Small intestine (tissue), 7 donors: ENCODE results near the gene CAMTA1. TPM values are rescaled to one million over a fixed set of nuclear protein-coding genes. Genes with fewer than 3 reads are reported as not detected.
A peak's percentile ranks its signal among the peaks of the same experiment; 100 is the strongest.
"Not testable (repeated sequence)": the region's sequence is repeated elsewhere in the genome, so short reads cannot be mapped to it uniquely, and the experiment has no call there.

Experiments used
- DNase-seq, 2 donors: peaks; one replicate each; pipeline versions ENCODE4 v3.0.0 to v3.0.0-alpha.2; 2013
- FAIRE-seq: peaks from 2 replicates; lab custom pipeline; 2012; peaks lifted over from hg19 to GRCh38; lab: Jason Lieb, UNC
- H3K27ac ChIP-seq, 3 donors: one replicate each; pipeline ENCODE4 v1.5.1; 2013; ENCODE audit warnings: low read length in 2 of 3, mild to moderate bottlenecking in 2 of 3, control low read depth in 1 of 3, inconsistent platforms in 1 of 3, low read depth in 1 of 3, moderate library complexity in 1 of 3
- H3K27me3 ChIP-seq, 3 donors: one replicate each; pipeline ENCODE4 v1.6.1; 2013; ENCODE audit warnings: low read length in 3 of 3, inconsistent platforms in 1 of 3; ENCODE audit not compliant: control insufficient read depth in 3 of 3, insufficient read depth in 3 of 3
- H3K36me3 ChIP-seq, 3 donors: one replicate each; pipeline ENCODE4 v1.6.1; 2013; ENCODE audit warnings: low read length in 3 of 3, inconsistent platforms in 1 of 3, low read depth in 1 of 3, mild to moderate bottlenecking in 1 of 3, moderate library complexity in 1 of 3; ENCODE audit not compliant: control insufficient read depth in 3 of 3, insufficient read depth in 2 of 3
- H3K4me1 ChIP-seq, 3 donors: one replicate each; pipeline ENCODE4 v1.6.1; 2013; ENCODE audit warnings: low read length in 2 of 3, inconsistent platforms in 1 of 3, low read depth in 1 of 3, mild to moderate bottlenecking in 1 of 3, moderate library complexity in 1 of 3; ENCODE audit not compliant: control insufficient read depth in 3 of 3, insufficient read depth in 2 of 3
- H3K4me3 ChIP-seq, 3 donors: one replicate each; pipeline ENCODE4 v1.5.1; 2013; ENCODE audit warnings: low read length in 3 of 3, control low read depth in 1 of 3, inconsistent platforms in 1 of 3, low read depth in 1 of 3, mild to moderate bottlenecking in 1 of 3, moderate library complexity in 1 of 3
- H3K9me3 ChIP-seq, 2 donors: one replicate each; pipeline ENCODE4 v1.6.1; 2013; ENCODE audit warnings: low read depth in 1 of 2, low read length in 1 of 2; ENCODE audit not compliant: control insufficient read depth in 2 of 2, insufficient read depth in 1 of 2
- WGBS, 3 donors: extraction: QIAGEN DNeasy Blood & Tissue Kit; methylation state at CpG; one replicate each; pipeline ENCODE4 v1.1.7; 2013; 5-methylcytosine and 5-hydroxymethylcytosine counted together
- polyA plus RNA-seq, 4 donors: library from polyadenylated mRNA; stranded (reverse) in 3 of 4; unstranded in 1 of 4; fragments of 200-250 nt in 3 of 4; fragments of 120-200 nt in 1 of 4; gene quantifications; one replicate each; pipeline versions ENCODE4 v1.2.1 to v1.2.3, GENCODE V29; 2013
- donor health status: healthy with polysubstance abuse.
- donor health status: control.
- donor health status: control.
- donor health status: Bipolar disorder and iron deficiency.
- donor health status: healthy.

CAMTA1 gene
- polyA plus RNA-seq, 4 donors = 57.6 to 177 (median 147) TPM

DNA sequence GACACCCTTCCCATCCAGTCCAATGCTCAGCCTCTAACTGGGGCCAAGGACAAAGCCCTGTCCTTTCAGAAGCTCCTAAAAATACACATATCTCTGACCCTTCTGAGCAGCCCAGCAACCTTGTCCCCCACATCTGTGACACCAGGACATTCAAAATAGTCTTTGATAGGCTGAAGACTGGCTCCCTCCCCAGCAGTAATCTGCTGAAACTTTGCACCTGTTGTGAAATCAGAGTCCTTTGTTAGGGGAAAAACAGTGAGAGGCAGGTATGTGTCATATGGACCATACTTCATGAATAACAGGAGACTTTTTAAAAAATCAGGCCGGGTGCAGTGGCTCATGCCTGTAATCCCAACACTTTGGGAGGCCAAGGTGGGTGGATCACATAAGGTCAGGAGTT is 903.4 kb downstream of the CAMTA1 start:
- FAIRE-seq (no peak), DNase-seq (peak; percentile 79 to 90)
- no peak overlapping the region for H3K4me3 ChIP-seq
- peak overlapping the region in 1 of 3 donors; percentile 53 for H3K27ac ChIP-seq
- H3K27me3 ChIP-seq = no peaks in the 10 kb centered on the region
- 8 to 64% (median 60%) methylated on average over 1 of the region's 1 CpG for WGBS, 3 donors
- H3K9me3 ChIP-seq = peaks cover 0 to 18% of the 10 kb centered on the region in 2 donors
- peaks cover 0 to 5% (median 0%) of the 10 kb centered on the region in 3 donors for H3K4me1 ChIP-seq
- no peaks in the 10 kb centered on the region for H3K36me3 ChIP-seq

GRCh38 chr1:7689307-7689706 is 904.1 kb downstream of the CAMTA1 start:
- not testable (repeated sequence) for H3K27me3 ChIP-seq, H3K4me3 ChIP-seq, H3K36me3 ChIP-seq, FAIRE-seq, H3K4me1 ChIP-seq
- DNase-seq = peak in 1 of 2 donors; percentile 18
- Histone ChIP-seq H3K9me3 (peaks cover 0 to 21% of the 10 kb centered on the region in 2 donors), H3K27ac (peak overlapping the region in 1 of 3 donors; percentile 53)
- WGBS, 3 donors = 39 to 59% (median 46%) methylated on average over 4 of the region's 4 CpGs

- no peak overlapping the region for H3K4me3 ChIP-seq
- peaks cover 0 to 5% (median 0%) of the 10 kb centered on the region in 3 donors for H3K4me1 ChIP-seq
- peaks cover 0 to 21% of the 10 kb centered on the region in 2 donors for H3K9me3 ChIP-seq
- no peaks in the 10 kb centered on the region for H3K27me3 ChIP-seq
- 83 to 89% (median 85%) methylated on average over 10 of the region's 10 CpGs for WGBS, 3 donors
- H3K36me3 ChIP-seq = no peaks in the 10 kb centered on the region
- FAIRE-seq (no peak), DNase-seq (no peak)
- H3K27ac ChIP-seq = no peak overlapping the region
These were observed 904.8 kb downstream of the CAMTA1 start for GRCh38 chr1:7690076-7690475.

GRCh38 chr1:7690496-7691182 is 905.4 kb downstream of the CAMTA1 start:
- no peak for DNase-seq
- Histone ChIP-seq H3K4me1 (peaks cover 0 to 5% (median 0%) of the 10 kb centered on the region in 3 donors), H3K9me3 (peaks cover 0 to 21% of the 10 kb centered on the region in 2 donors), H3K36me3 (no peaks in the 10 kb centered on the region), H3K4me3 (no peak overlapping the region), H3K27me3 (no peaks in the 10 kb centered on the region), H3K27ac (no peak overlapping the region)
- WGBS, 3 donors = 85 to 92% (median 90%) methylated on average over 17 of the region's 17 CpGs
- FAIRE-seq = no peak

DNA sequence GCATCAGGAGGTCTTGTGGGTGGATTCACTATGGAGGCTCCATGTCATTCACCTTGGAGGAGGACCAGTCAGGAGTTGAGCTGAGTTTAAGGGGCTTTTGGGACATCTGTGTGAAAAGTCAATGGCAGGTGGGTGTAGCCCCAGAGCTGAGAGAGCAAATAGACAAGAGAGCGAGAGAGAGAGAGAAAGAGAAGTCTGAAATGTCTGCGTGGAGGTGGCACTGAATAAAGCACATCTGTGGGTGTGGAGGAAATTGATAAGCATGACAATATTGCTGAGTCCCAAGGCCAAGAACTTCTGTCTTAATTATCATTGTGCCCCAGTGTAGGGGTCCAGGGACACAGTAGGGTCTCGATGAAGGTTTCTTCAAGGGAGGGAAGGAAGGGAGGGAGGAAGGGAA is 906.3 kb downstream of the CAMTA1 start:
- no peak overlapping the region for H3K27ac ChIP-seq
- peaks cover 0 to 21% of the 10 kb centered on the region in 2 donors for H3K9me3 ChIP-seq
- no peak for FAIRE-seq
- H3K36me3 ChIP-seq = no peaks in the 10 kb centered on the region
- no peak overlapping the region for H3K4me3 ChIP-seq
- no peaks in the 10 kb centered on the region for H3K27me3 ChIP-seq
- 63 to 85% (median 75%) methylated on average over 3 of the region's 3 CpGs for WGBS, 3 donors
- peaks cover 0 to 5% (median 0%) of the 10 kb centered on the region in 3 donors for H3K4me1 ChIP-seq
- no peak for DNase-seq

DNA sequence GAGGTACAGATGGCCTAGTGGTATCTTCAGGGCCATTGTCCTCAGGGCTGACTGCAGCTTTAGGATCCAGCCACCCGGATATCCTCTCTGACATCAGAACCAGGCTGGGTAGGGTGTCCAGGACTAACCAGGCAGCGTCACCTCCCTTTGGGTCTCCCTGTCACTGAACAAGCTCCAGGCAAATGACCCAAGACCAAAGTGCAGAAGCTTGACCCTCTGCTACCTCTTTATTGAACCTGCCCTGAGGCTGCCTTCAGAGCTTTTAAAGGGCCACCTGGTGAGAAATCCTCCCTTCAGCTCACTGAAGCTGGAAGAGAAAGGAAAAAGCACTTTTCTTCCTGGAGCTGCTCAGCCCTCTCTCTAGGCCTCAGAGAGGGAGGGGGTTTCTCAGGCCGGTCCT is 906.8 kb downstream of the CAMTA1 start:
- Histone ChIP-seq H3K9me3 (peaks cover 0 to 21% of the 10 kb centered on the region in 2 donors), H3K27me3 (no peaks in the 10 kb centered on the region), H3K36me3 (no peaks in the 10 kb centered on the region), H3K27ac (no peak overlapping the region), H3K4me3 (no peak overlapping the region), H3K4me1 (peaks cover 0 to 5% (median 0%) of the 10 kb centered on the region in 3 donors)
- WGBS, 3 donors = 75 to 98% (median 92%) methylated on average over 3 of the region's 3 CpGs
- FAIRE-seq (no peak), DNase-seq (peak in 1 of 2 donors; percentile 53)

DNA sequence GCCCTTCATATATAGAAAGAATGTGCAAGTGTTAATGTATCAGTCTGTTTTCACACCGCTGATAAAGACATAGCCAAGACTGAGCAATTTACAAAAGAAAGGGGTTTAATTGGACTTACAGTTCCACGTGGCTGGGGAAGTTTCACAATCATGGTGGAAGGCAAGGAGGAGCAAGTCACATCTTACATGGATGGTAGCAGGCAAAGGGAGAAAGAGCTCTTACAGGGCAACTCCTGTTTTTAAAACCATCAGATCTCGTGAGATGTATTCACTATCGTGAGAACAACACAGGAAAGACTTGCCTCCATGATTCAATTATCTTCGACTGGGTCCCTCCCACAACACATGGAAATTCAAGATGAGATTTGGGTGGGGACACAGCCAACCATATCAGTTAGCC is 907.8 kb downstream of the CAMTA1 start:
- not testable (repeated sequence) for H3K27ac ChIP-seq, H3K4me1 ChIP-seq, H3K4me3 ChIP-seq, H3K27me3 ChIP-seq, DNase-seq, FAIRE-seq, H3K36me3 ChIP-seq
- H3K9me3 ChIP-seq = peaks cover 0 to 21% of the 10 kb centered on the region in 2 donors
- 66 to 88% (median 74%) methylated on average over 5 of the region's 5 CpGs for WGBS, 3 donors

GRCh38 chr1:7693662-7694061 is 908.4 kb downstream of the CAMTA1 start:
- DNase-seq = no peak
- H3K4me1 ChIP-seq = no peaks in the 10 kb centered on the region
- H3K27me3 ChIP-seq = no peaks in the 10 kb centered on the region
- H3K27ac ChIP-seq = no peak overlapping the region
- no peak overlapping the region for H3K4me3 ChIP-seq
- no peak for FAIRE-seq
- no peaks in the 10 kb centered on the region for H3K36me3 ChIP-seq
- H3K9me3 ChIP-seq = peaks cover 0 to 21% of the 10 kb centered on the region in 2 donors
- WGBS, 3 donors = 25 to 58% (median 41%) methylated on average over 2 of the region's 2 CpGs
